Parathyroid adenoma (tissue), 2 donors: ENCODE measurements around the gene KRT82.

Experiments
- H2AFZ ChIP-seq: fragments of 300-600 bp; sonication (generic); one replicate; pipeline ENCODE4 v1.7.0; 2017; ENCODE audit warnings: antibody characterized with exemption, mild to moderate bottlenecking
- H3K27ac ChIP-seq: fragments of 300-600 bp; sonication (generic); one replicate; pipeline ENCODE4 v1.7.0; 2017
- H3K27me3 ChIP-seq: fragments of 300-600 bp; sonication (generic); one replicate; pipeline ENCODE4 v1.7.0; 2017; ENCODE audit warnings: low read length; ENCODE audit not compliant: control insufficient read depth, insufficient read depth
- H3K36me3 ChIP-seq: fragments of 300-600 bp; sonication (generic); one replicate; pipeline ENCODE4 v1.7.0; 2017; ENCODE audit warnings: low read length; ENCODE audit not compliant: control insufficient read depth, insufficient read depth
- H3K4me1 ChIP-seq: fragments of 300-600 bp; sonication (generic); one replicate; pipeline ENCODE4 v1.7.0; 2017; ENCODE audit warnings: control low read depth
- H3K4me2 ChIP-seq: fragments of 300-600 bp; sonication (generic); one replicate; pipeline ENCODE4 v1.7.0; 2017; ENCODE audit warnings: low read length
- H3K4me3 ChIP-seq: fragments of 300-600 bp; sonication (generic); one replicate; pipeline ENCODE4 v1.7.0; 2017; ENCODE audit warnings: low read depth, low read length
- H3K79me2 ChIP-seq: fragments of 300-600 bp; sonication (generic); one replicate; pipeline ENCODE4 v1.7.0; 2017; ENCODE audit warnings: control low read depth
- H3K9ac ChIP-seq: fragments of 300-600 bp; sonication (generic); one replicate; pipeline ENCODE4 v1.7.0; 2017; ENCODE audit warnings: mild to moderate bottlenecking
- H3K9me3 ChIP-seq: fragments of 300-600 bp; sonication (generic); one replicate; pipeline ENCODE4 v1.7.0; 2017; ENCODE audit warnings: low read length; ENCODE audit not compliant: control insufficient read depth
- TF ChIP-seq, protein P1 (sequence below): fragments of 300-600 bp; sonication (generic); IDR thresholded peaks from one replicate; pipeline ENCODE4 v1.7.0; 2017; ENCODE audit warnings: antibody characterized with exemption, mild to moderate bottlenecking
- donor health status: primary hyperparathyroidism.

Gene KRT82

DNA sequence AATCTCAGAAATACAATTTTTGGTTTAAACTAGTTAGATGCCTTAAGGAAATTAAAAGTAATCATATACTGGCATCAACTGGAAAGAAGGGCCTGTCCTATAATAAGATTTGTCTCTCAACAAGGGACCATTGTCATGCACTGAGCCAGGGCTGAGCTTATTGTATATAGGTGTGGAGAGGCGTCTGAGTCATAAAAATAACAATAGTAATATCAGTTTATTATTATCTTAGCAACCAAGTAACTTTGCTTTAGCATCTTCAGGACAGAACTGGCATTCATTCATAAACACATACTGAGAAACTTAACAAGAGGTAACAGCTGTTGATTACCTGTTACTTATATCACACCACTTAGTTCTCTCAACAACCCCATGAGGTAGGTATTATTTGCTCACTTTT, 20.9 kb upstream of the KRT82 start:
- TF ChIP-seq, protein P1, sequence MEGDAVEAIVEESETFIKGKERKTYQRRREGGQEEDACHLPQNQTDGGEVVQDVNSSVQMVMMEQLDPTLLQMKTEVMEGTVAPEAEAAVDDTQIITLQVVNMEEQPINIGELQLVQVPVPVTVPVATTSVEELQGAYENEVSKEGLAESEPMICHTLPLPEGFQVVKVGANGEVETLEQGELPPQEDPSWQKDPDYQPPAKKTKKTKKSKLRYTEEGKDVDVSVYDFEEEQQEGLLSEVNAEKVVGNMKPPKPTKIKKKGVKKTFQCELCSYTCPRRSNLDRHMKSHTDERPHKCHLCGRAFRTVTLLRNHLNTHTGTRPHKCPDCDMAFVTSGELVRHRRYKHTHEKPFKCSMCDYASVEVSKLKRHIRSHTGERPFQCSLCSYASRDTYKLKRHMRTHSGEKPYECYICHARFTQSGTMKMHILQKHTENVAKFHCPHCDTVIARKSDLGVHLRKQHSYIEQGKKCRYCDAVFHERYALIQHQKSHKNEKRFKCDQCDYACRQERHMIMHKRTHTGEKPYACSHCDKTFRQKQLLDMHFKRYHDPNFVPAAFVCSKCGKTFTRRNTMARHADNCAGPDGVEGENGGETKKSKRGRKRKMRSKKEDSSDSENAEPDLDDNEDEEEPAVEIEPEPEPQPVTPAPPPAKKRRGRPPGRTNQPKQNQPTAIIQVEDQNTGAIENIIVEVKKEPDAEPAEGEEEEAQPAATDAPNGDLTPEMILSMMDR: no peak

DNA sequence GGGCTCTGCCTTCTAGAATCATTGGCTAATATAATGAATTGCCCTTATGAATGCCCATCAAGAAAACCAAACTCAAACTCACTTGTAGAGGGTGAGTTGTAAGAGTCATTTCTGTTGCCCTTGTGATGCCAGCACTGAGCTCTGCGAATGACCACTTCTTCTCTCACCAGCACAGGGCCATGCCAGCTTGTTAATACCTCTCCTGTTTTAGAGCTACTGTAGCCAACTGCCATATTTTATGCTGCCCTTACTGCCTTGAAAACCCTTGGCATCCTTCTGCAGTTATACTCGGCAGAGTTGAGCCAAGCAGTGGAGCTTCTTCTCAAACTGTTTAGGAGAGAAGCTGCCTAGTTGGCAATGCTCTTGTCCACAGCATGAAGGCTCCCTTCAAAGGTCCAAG, 19.9 kb upstream of the KRT82 start:
- Histone ChIP-seq H3K4me2 (no peak overlapping the region), H3K79me2 (no peaks in the 10 kb centered on the region), H3K36me3 (no peaks in the 10 kb centered on the region), H3K4me3 (no peak overlapping the region), H3K27me3 (no peaks in the 10 kb centered on the region), H3K27ac (no peak overlapping the region), H2AFZ (no peak overlapping the region), H3K9ac (no peak overlapping the region), H3K9me3 (no peaks in the 10 kb centered on the region), H3K4me1 (no peaks in the 10 kb centered on the region)
- TF ChIP-seq, protein P1: no peak

More for the DNA sequence above, 20.9 kb upstream of the KRT82 start:
- Histone ChIP-seq H3K36me3 (no peaks in the 10 kb centered on the region), H3K9ac (no peak overlapping the region), H3K4me2 (no peak overlapping the region), H3K9me3 (no peaks in the 10 kb centered on the region), H3K4me3 (no peak overlapping the region), H3K4me1 (no peaks in the 10 kb centered on the region), H3K27me3 (no peaks in the 10 kb centered on the region), H2AFZ (no peak overlapping the region), H3K27ac (no peak overlapping the region), H3K79me2 (no peaks in the 10 kb centered on the region)

DNA sequence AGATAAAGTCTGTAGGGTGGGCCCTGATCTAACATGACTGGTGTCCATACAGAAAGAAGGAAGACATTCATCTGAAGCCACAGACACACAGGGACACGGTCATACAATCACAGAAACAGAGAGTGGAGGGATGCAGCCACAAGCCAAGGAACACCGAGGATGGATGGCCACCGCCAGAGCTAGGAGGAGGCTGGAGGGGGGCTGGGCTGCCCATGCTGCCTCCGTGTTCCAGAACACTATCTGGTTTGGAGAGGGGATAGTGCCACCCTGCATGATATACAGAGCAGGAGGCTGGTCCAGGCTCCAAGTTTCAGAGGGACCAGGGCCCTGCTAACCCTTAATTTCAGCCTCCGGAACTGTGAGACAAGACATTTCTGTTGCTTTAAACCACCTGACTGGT, 19.3 kb upstream of the KRT82 start:
- Histone ChIP-seq H3K9me3 (no peaks in the 10 kb centered on the region), H3K27ac (no peak overlapping the region), H3K27me3 (no peaks in the 10 kb centered on the region), H3K79me2 (no peaks in the 10 kb centered on the region), H3K4me3 (no peak overlapping the region), H3K4me1 (no peaks in the 10 kb centered on the region), H3K9ac (no peak overlapping the region), H3K4me2 (no peak overlapping the region), H3K36me3 (no peaks in the 10 kb centered on the region), H2AFZ (no peak overlapping the region)
- TF ChIP-seq, protein P1: no peak

DNA sequence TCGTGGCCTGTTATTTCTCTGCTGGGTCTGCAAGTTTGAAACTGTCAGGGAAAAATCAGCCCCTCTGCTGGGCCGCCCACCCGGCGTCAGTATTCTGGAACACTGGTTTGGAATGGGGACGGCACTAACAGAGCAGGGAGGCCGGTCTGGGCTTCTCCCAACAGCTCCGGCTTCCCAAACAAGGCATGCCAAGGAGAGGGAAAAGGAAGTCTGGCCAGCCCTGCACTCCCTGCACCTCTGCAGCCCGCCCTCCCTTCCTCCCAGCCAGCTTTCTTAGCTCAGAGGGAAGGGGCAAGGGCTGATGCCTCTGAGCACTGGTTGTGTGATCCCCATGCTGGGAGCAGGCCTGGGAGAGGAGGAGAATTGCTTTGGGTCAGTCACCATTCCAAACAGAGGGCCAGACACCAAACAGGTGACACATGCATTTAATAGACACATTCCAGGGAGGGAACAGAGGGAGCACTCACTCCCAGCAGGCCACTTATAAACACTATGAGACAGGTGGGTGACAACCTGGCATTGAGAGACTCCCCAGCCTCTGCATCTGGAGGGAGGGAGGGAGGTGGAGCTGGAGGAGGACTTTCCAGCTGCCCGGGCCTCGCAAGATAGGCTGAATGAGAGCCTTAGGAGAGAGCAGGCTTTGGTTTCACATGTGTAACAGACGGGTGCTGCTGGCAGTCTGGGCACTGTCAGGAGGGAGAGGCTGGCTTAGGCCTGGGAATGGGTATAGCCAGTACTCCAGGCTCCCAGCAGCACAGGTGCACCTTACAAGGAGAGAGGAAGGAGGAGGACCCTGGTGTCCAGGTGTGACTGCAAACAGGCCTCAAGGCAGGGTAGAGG, 17.7 kb upstream of the KRT82 start:
- Histone ChIP-seq H3K27ac (no peak overlapping the region), H3K36me3 (no peaks in the 10 kb centered on the region), H3K4me2 (no peak overlapping the region), H3K27me3 (no peaks in the 10 kb centered on the region), H3K9me3 (no peaks in the 10 kb centered on the region), H3K79me2 (no peaks in the 10 kb centered on the region), H3K4me3 (no peak overlapping the region), H3K4me1 (no peaks in the 10 kb centered on the region), H2AFZ (no peak overlapping the region), H3K9ac (no peak overlapping the region)
- TF ChIP-seq, protein P1: no peak

DNA sequence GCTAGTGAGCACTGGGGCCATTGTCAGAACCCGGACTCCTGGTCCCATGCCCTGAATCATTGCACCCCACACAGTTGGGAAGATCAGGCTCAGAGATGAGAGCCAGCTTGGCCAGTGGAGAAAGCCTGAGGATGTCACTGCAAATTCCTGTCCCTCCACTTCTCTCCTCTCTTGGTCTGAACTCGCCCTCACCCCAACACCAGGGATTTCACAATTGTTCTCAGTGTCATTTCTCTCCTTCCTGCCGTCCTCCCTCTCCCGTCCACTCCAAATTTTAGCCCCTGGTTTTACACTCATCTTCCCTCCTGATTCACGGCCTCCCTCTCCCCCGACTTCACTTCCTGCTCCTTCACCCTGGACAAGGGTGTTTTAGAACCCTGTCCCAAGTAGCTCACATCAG, 16.9 kb upstream of the KRT82 start:
- no peaks in the 10 kb centered on the region for H3K4me1 ChIP-seq
- no peaks in the 10 kb centered on the region for H3K9me3 ChIP-seq
- TF ChIP-seq, protein P1: no peak
- no peak overlapping the region for H3K4me2 ChIP-seq
- H3K36me3 ChIP-seq: no peaks in the 10 kb centered on the region
- no peaks in the 10 kb centered on the region for H3K79me2 ChIP-seq
- H3K9ac ChIP-seq: no peak overlapping the region
- no peaks in the 10 kb centered on the region for H3K27me3 ChIP-seq
- no peak overlapping the region for H2AFZ ChIP-seq
- no peak overlapping the region for H3K4me3 ChIP-seq
- H3K27ac ChIP-seq: no peak overlapping the region
